B cell (primary cell): ENCODE results near the gene KLF12. TPM values are rescaled to one million over a fixed set of nuclear protein-coding genes. Genes with fewer than 3 reads are reported as not detected.

Source experiments
- ATAC-seq: fragments of 200-7000 bp; cut with Tn5 transposase; one replicate; pipeline ENCODE4 v1.10.0; 2021; ENCODE audit warnings: low read depth, mild to moderate bottlenecking, moderate number of reproducible peaks, moderate library complexity
- CTCF ChIA-PET: fragments of 350-600 bp; sonication (Branson Sonifier 250); formaldehyde crosslinking; loops from one replicate; lab custom pipeline; 2021; ENCODE audit warnings: antibody characterized with exemption, inconsistent platforms; lab: Charles Lee
- POLR2A ChIA-PET: fragments of 350-600 bp; sonication (Branson Sonifier 250); formaldehyde crosslinking; loops from one replicate; lab custom pipeline; 2021; ENCODE audit warnings: antibody characterized with exemption; lab: Charles Lee
- DNase-seq: peaks from one replicate; pipeline ENCODE4 v3.0.0; 2013
- H2AFZ ChIP-seq: 2 replicates; pipeline ENCODE4 v1.6.1; 2012; ENCODE audit warnings: mild to moderate bottlenecking, low read depth, low read length; ENCODE audit not compliant: insufficient read depth, poor library complexity, severe bottlenecking
- H3K27ac ChIP-seq, 2 donors: 1 replicate in 1 of 2; 2 replicates in 1 of 2; pipeline ENCODE4 v1.5.1; 2012 to 2013; ENCODE audit warnings: low read length in 2 of 2, mild to moderate bottlenecking in 2 of 2, moderate library complexity in 1 of 2
- H3K27me3 ChIP-seq, 4 experiments: fragments of 200-600 bp in 1 of 4; sonication (generic) in 1 of 4; replicated peaks in 1 of 4; 1 replicate in 2 of 4; 2 replicates in 2 of 4; pipeline versions ENCODE4 v1.6.1 to v1.7.0; 2013 to 2016; ENCODE audit warnings: low read length in 3 of 4, mild to moderate bottlenecking in 2 of 4, mixed read lengths in 1 of 4, moderate library complexity in 1 of 4; ENCODE audit not compliant: insufficient read depth in 4 of 4, control insufficient read depth in 3 of 4; ENCODE audit errors: control extremely low read depth in 1 of 4
- H3K36me3 ChIP-seq, 2 experiments: replicated peaks in 1 of 2; 1 replicate in 1 of 2; 2 replicates in 1 of 2; pipeline versions ENCODE4 v1.6.1 to v1.7.1; 2013; ENCODE audit warnings: low read length in 1 of 2; ENCODE audit not compliant: insufficient read depth in 2 of 2, control insufficient read depth in 1 of 2; ENCODE audit errors: control extremely low read depth in 1 of 2, extremely low read depth in 1 of 2
- H3K4me1 ChIP-seq, 2 donors: fragments of 200-600 bp in 1 of 2; sonication (generic) in 1 of 2; 1 replicate in 1 of 2; 2 replicates in 1 of 2; pipeline versions ENCODE4 v1.5.1 to v1.6.1; 2013 to 2017; ENCODE audit warnings: low read length in 2 of 2; ENCODE audit not compliant: control insufficient read depth in 2 of 2, insufficient read depth in 2 of 2
- H3K4me2 ChIP-seq: replicated peaks from 2 replicates; pipeline ENCODE3; 2012; ENCODE audit warnings: mild to moderate bottlenecking, low read depth, low read length; ENCODE audit not compliant: poor library complexity, severe bottlenecking
- H3K4me3 ChIP-seq, 5 experiments: fragments of 200-600 bp in 1 of 5; sonication (generic) in 1 of 5; 1 replicate in 3 of 5; 2 replicates in 2 of 5; pipeline versions ENCODE4 v1.5.1 to v1.7.0; 2011 to 2016; ENCODE audit warnings: low read length in 4 of 5, mild to moderate bottlenecking in 4 of 5, low read depth in 2 of 5, control low read depth in 1 of 5, moderate library complexity in 1 of 5; ENCODE audit not compliant: insufficient read depth in 1 of 5; ENCODE audit errors: control extremely low read depth in 1 of 5, extremely low read depth in 1 of 5
- H3K79me2 ChIP-seq: fragments of 200-600 bp; sonication (generic); one replicate; pipeline ENCODE4 v1.6.0; 2016; ENCODE audit warnings: low read length; ENCODE audit not compliant: control insufficient read depth, insufficient read depth
- H3K9ac ChIP-seq: fragments of 200-600 bp; sonication (generic); 2 replicates; pipeline ENCODE4 v1.6.1; 2017; ENCODE audit warnings: mild to moderate bottlenecking, low read length, moderate library complexity
- H3K9me3 ChIP-seq, 3 donors: one replicate each; pipeline versions ENCODE4 v1.6.1 to v1.7.1; 2013; ENCODE audit warnings: low read length in 2 of 3; ENCODE audit not compliant: control insufficient read depth in 2 of 3, insufficient read depth in 1 of 3; ENCODE audit errors: control extremely low read depth in 1 of 3
- H4K20me1 ChIP-seq: 2 replicates; pipeline ENCODE4 v1.6.0; 2012; ENCODE audit warnings: mild to moderate bottlenecking, low read length; ENCODE audit not compliant: insufficient read depth, control insufficient read depth, poor library complexity, severe bottlenecking
- H3K27ac Mint-ChIP-seq: one replicate; pipeline ENCODE4 v1.8.0; 2021; ENCODE audit warnings: mixed read lengths
- H3K27me3 Mint-ChIP-seq: one replicate; pipeline ENCODE4 v1.8.0; 2021; ENCODE audit warnings: mixed read lengths
- H3K4me1 Mint-ChIP-seq: one replicate; pipeline ENCODE4 v1.8.0; 2021; ENCODE audit warnings: mixed read lengths
- H3K4me3 Mint-ChIP-seq: one replicate; pipeline ENCODE4 v1.8.0; 2021; ENCODE audit warnings: mixed read lengths
- H3K9me3 Mint-ChIP-seq: one replicate; pipeline ENCODE4 v1.8.0; 2022; ENCODE audit warnings: mixed read lengths; ENCODE audit not compliant: insufficient read depth
- CTCF ChIP-seq: fragments of 200-600 bp; IDR thresholded peaks from one replicate; pipeline ENCODE4 v1.8.0; 2022; ENCODE audit warnings: antibody characterized with exemption, mild to moderate bottlenecking
- EZH2 ChIP-seq: IDR thresholded peaks from 2 replicates; pipeline ENCODE4 v1.6.1; 2012; ENCODE audit warnings: borderline replicate concordance, low read depth, mild to moderate bottlenecking, moderate library complexity, low read length; ENCODE audit not compliant: insufficient read depth, poor library complexity, severe bottlenecking
- WGBS: methylation state at CpG from one replicate; pipeline ENCODE4 v1.1.5; 2013; ENCODE audit warnings: missing lambda C conversion rate; ENCODE audit not compliant: insufficient coverage; 5-methylcytosine and 5-hydroxymethylcytosine counted together
- intact Hi-C: fragments of 100-400 bp; cut with micrococcal nuclease; formaldehyde crosslinking; loops from one replicate; pipeline ENCODE4 v1.10.0; 2022
- polyA plus RNA-seq: library from polyadenylated mRNA; depleted of rRNA; stranded (reverse); fragments of >200 nt; gene quantifications from 2 replicates; pipeline ENCODE4 v1.2.3, GENCODE V29; 2012
- total RNA-seq, 2 donors: library from RNA; stranded (reverse); fragments of 120-200 nt in 1 of 2; gene quantifications; 1 replicate in 1 of 2; 2 replicates in 1 of 2; pipeline versions ENCODE4 v1.2.3 to v1.2.4, GENCODE V29; 2013 to 2022

The KLF12 gene
- total and polyA plus RNA-seq, 2 donors (not counting 1 experiment from before 2014, with no cell fraction given), result 6.7 to 55.7 TPM

- peaks cover 100% of the 10 kb centered on the region for H3K79me2 ChIP-seq
- peaks cover 27% of the 10 kb centered on the region for H3K4me1 Mint-ChIP-seq
- H3K36me3 ChIP-seq, result peaks cover 0 to 2% of the 10 kb centered on the region in 2 experiments
- no peak overlapping the region for H3K4me2 ChIP-seq
- POLR2A ChIA-PET, result no interaction called here
- TF ChIP-seq EZH2, result no peak
- no peak for TF ChIP-seq CTCF
- H2AFZ ChIP-seq, result no peak overlapping the region
- no peak overlapping the region for H3K27ac Mint-ChIP-seq
- H3K27me3 Mint-ChIP-seq, result no peaks in the 10 kb centered on the region
- intact Hi-C loops, result loop anchor here (2.0 kb wide), 1 partner anchor 14 kb away; no protein-coding TSS in a partner anchor
- peaks cover 53% of the 10 kb centered on the region for H4K20me1 ChIP-seq
- H3K9me3 ChIP-seq, result peaks cover 12 to 28% (median 12%) of the 10 kb centered on the region in 3 donors
- ATAC-seq (no peak), DNase-seq (no peak)
- WGBS, result no CpG with 5 or more reads among the region's 4 CpGs
- no peak overlapping the region for H3K9ac ChIP-seq
- H3K4me1 ChIP-seq, result no peaks in the 10 kb centered on the region
- peaks cover 10% of the 10 kb centered on the region for H3K9me3 Mint-ChIP-seq
- no peak overlapping the region for H3K4me3 Mint-ChIP-seq
- CTCF ChIA-PET, result no interaction called here
- H3K27ac ChIP-seq, result no peak overlapping the region
- no peaks in the 10 kb centered on the region for H3K27me3 ChIP-seq
- no peak overlapping the region for H3K4me3 ChIP-seq
Observed at GRCh38 chr13:74118328-74118727, 15.9 kb downstream of the KLF12 start.

GRCh38 chr13:74117207-74117705, 16.9 kb downstream of the KLF12 start:
- WGBS, result no CpG with 5 or more reads among the region's 2 CpGs
- H3K27ac ChIP-seq, result no peak overlapping the region

More at GRCh38 chr13:74117207-74117705, 16.9 kb downstream of the KLF12 start:
- H3K4me3 ChIP-seq, result no peak overlapping the region
- Mint-ChIP-seq H3K4me3 (no peak overlapping the region), H3K4me1 (peaks cover 36% of the 10 kb centered on the region), H3K27me3 (no peaks in the 10 kb centered on the region), H3K9me3 (peaks cover 10% of the 10 kb centered on the region), H3K27ac (no peak overlapping the region)
- peaks cover 0 to 2% of the 10 kb centered on the region in 2 experiments for H3K36me3 ChIP-seq
- TF ChIP-seq CTCF (no peak), EZH2 (no peak)
- peaks cover 3 to 4% of the 10 kb centered on the region in 2 donors for H3K4me1 ChIP-seq
- no peak for ATAC-seq
- intact Hi-C loops, result no loop called here
- H3K27me3 ChIP-seq, result no peaks in the 10 kb centered on the region
- peaks cover 100% of the 10 kb centered on the region for H3K79me2 ChIP-seq
- peaks cover 55% of the 10 kb centered on the region for H4K20me1 ChIP-seq
- H3K4me2 ChIP-seq, result no peak overlapping the region
- no peak overlapping the region for H3K9ac ChIP-seq
- ChIA-PET CTCF (no interaction called here), POLR2A (no interaction called here)
- peaks cover 12 to 28% (median 12%) of the 10 kb centered on the region in 3 donors for H3K9me3 ChIP-seq
- H2AFZ ChIP-seq, result no peak overlapping the region
- DNase-seq, result no peak
